GM19438 (cell line): ENCODE measurements around the gene CD82.

Experiments
- ATAC-seq: cut with Tn5 transposase; IDR thresholded peaks from one replicate; pipeline ENCODE4 v1.9.1; 2021; ENCODE audit warnings: low read depth; ENCODE audit not compliant: unreplicated experiment

CD82 gene, protein sequence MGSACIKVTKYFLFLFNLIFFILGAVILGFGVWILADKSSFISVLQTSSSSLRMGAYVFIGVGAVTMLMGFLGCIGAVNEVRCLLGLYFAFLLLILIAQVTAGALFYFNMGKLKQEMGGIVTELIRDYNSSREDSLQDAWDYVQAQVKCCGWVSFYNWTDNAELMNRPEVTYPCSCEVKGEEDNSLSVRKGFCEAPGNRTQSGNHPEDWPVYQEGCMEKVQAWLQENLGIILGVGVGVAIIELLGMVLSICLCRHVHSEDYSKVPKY

DNA sequence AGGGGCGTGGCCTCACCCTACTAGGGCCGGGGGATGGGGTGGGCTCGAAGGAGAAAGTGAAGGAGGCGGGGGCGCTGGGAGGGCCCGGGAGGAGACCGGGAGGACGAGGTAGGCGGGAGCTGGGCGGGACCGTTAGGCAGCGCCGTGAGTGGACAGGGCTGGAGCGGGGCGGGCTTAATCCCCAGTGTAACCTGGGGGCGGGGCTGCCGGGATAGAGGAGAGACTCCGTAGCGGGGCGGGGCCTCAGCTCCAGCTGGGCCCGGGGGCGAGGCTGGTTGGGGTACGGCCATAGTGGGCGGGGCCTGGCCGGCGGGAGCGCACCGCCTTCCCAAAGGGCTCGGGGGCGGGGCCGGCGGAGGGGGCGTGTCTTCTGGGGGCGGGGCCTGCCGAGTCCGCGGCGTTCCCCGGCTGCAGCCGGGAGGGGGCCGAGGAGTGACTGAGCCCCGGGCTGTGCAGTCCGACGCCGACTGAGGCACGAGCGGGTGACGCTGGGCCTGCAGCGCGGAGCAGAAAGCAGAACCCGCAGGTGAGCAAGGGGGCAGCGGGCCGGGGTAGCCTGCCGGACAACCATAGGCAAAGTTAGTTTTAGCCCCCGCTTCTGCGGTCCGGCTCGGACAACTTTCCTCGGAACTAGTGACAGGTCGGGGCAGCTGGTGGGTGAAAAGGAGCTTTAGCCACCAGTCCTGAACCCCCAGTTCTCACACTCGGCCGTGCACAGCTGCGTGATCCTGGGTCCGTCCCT, at the start of gene CD82:
TSS of gene CD82 (plus strand) at position 453 of the 742 bp plus-strand sequence. CDS start 29,000 bp downstream, outside the sequence.
- ATAC-seq: peak; percentile 71

DNA sequence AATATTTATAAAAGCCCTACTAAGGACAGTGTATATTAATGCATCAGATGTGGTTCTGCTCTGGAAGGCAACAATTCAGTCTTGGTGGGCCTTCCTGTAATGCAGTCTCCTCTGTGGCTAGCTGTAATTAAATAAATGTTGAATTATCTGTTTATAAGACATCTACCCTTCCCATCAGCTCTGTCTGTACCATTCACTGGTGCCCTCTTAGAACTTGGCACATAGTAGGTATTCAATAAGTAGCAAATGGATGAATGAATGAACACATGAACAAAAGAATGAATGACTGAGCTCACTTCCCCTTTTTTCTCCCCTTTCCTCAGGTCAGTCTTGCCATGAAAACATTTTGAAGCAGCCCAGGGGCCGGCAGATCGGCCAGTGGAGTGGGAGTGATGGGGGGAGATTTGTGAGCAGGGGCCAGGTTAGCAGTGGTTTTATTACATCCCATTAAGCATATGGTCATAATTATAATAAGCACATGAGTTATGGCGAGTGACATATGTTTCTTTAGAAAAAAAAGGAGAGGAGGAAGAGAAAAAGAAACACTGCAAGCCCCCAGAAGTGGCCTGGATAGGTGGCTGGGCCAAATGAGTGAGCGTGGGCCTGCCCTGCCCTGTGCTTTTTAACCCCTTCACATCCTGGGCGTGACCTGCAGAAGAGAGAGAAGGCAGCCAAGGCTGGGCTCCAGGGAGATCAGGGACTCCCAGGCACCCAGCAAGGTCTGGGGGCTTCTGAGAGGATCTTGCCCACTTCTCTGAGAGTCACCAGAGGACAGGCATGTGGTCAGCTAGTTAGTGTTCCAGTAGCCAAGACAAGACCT, 48.6 kb upstream of the CD82 start:
- ATAC-seq: no peak

DNA sequence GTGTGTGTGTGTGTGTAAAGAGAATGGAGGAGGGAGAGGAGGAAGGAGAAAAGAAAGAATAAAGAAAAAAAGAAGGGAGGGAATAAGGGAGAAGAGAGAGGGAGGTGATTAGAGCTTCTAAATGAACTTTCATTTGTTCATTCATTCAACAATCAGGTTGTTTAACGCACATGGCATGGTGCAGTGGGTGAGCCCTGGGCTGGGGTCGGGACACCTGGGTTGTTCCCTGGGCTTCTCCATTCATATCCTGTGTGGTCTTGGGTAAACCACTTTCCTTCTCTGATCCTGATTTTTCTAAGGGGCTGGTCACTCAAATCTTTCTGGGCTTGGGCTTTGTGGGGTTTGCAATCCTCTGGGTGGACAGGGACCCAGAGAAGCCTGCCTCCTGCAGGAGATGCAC, 47.9 kb upstream of the CD82 start:
- ATAC-seq: no peak

DNA sequence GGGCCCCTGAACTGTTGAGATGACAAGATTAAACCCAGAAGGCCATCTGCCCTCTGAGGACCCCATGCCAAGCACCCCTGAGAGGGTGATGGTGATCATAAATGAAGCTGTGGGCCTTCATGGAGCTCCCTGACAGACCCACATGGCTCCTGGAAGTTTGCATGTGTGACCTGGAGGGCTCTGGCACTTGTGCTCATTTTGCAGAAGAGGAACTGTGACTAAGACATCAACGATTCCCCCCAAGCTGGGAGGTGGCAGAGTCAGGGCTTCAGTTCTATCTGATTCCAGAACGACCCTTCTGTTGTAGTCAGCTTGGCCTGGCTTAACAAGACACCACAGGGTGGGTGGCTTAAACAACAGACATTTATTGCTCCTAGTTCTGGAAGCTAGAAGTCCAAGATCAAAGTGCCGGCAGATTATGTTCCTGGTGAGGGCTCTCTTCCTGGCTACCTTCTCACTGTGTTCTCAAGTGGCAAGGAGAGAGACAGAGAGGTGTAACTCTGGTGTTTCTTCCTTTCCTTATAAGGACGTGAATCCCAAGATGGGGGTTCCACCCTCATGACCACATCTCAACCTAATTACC, 46.4 kb upstream of the CD82 start:
- no peak for ATAC-seq

DNA sequence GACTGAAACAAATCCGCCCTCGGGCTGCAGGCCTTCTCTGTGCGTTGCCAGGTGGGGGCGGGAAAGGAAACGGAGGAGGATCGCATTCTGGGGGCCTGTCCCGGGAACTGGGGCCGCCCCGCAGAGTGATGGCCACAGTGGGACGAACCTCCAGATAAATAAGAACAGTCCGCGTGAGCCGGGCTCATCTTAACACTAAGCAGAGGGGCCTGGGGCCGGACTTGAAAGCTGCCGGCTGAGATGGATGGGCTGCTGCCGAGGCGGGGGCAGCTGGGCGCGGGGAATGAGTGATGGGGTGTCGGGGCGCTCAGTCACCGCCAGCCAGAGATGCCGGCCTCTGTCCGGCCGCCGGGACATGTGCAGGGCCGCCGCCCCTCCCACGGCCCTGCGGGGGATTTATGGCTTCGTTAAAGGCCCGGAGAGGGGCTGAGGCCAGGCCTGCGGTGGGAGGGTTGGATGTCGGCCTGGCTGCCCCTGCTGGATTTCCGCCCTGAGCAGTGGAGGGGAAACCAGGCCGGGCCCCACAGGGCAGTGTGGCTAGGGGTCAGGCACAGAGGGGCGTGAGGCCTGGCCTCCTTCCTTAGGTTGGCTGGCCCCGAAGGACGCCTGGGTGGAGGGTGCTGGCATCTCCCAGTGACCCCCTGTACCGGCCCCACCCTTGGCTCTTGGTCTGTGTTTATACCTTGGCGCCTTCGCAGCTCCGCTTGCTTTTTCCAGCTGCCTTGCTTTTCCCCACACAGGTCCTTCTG, 45.3 kb upstream of the CD82 start:
- no peak for ATAC-seq

DNA sequence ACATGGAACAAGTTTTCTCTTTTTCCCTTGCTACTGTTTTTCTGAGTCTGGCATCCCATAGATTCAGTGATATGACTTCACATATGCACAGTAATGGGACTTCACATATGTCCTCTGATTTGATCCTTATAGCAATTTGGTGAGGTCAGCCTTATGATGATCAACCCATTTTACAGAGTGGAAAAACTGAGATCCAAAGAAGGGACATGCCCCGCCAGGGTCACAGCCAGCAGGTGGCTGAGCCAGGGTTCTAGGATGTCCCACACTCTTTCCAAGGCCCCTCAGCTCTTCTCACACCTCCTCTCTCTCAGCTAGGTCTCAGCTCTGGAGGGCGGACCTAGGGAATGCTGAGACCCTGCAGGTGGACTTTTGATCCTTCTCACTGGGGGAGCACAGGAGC, 44.3 kb upstream of the CD82 start:
- no peak for ATAC-seq

DNA sequence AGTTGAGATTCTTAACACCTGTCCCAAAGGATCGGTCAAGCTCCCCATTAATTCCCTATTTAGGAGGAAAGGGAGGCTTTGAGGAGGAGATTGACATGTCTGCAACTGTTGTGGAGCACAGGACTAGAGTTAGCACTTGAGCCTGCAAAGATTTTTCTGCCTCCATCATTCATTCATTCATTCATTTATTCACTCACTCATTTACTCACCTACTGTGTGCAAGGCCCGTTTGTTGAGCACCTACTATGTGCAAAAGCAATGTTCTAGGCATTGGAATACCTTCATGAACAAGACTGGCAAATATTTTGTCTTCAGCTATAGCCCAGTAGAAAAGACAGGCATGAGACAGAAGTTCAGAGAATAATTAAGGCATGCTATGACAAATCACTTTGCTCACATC, 43.2 kb upstream of the CD82 start:
- ATAC-seq: no peak

DNA sequence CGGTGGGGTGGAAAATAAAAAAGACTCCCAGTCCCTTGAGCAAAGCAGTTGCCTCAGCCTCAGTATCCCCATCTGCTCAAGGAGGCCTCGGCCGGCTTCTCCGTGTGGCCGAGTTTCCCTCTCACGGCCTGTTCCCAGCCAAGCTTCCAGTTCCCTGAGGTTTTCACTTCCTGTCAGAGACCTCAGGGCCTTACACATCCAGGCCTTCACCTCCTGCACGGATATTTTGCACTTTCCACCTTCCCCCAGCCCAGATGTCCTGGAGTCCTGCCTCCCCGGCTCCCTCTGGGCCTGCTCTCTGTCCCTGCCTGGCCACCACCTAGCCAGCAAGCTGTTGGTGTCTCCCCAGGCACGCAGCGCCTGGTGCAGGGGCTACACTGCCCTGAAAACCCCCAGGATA, 41.1 kb upstream of the CD82 start:
- no peak for ATAC-seq

DNA sequence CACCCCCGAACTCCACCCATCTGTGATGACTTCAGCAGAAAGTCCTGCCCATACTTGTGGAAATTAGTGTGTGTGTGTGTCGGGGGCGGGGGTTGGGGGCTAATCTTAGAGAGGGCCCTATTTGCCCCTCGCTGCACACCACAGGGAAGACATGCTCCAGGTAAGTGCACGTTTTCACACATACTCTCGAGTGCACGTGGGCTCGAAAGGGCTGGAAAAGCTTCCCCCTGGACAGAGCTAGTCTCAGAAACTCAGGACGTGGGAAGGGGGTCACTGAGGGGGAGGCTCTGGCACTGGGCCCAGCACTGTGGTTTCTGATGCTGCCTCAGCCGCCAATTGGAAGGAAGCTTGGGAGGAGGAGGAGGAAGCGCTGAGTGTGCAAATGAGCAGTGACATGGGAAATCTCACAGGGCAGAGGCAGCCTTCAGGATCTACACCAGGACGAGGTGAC, 40.7 kb upstream of the CD82 start:
- no peak for ATAC-seq

DNA sequence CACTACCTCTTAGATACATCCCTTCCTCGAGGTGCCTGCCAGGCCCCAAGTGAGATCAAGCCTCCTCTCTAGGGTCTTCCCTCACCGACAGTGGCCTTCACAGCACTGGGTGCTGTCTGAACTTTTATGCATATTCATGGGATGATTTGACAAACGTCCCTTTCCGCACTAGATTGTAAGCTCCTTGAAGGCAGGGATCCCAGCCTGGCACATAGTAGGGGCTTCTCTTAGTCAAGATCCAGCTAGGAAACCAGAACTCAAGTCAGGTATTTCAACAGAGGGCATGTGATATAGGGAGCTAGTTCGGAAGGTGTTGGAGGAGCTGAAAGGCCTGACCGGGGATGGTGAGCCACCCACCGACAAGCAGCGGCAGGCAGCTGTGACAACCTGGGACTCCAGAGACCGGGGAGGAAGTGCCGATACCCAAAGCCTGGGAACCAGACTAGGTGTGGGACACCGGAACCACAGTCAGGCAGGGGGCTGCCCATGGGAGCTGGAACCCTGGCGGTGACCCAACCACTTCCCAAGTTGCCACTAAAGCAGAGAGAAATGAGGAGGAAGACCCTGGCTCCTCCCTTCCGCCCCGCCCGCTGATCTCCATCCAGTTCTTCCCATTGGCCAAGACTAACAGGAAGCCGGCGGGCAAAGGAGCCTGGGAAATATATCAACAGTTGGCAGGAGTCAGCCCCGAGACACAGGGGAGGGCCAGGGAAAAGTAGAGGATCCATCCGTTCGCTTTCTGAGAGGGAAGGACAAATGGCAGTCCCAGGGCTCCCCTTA, 39.8 kb upstream of the CD82 start:
- no peak for ATAC-seq

DNA sequence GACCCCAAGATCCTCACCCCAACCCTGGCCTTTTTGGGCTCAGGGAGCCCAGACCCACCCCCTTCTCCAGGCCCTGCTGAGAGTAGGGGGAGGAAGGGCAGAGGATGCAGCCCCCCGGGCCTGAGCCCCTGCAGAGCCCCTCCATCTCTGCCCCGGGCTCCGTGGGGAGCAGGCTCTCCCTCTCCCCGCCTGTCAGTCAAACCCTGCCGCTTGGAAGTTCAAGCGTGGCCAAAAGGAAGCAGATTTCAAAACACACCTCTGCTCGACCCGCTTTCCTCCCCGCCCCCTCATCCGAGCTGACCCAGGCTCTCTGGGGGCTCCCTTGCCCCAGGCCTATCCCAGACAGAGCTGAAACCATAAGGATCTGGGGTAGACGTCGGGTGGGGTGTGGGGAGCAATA, 39.0 kb upstream of the CD82 start:
- no peak for ATAC-seq

DNA sequence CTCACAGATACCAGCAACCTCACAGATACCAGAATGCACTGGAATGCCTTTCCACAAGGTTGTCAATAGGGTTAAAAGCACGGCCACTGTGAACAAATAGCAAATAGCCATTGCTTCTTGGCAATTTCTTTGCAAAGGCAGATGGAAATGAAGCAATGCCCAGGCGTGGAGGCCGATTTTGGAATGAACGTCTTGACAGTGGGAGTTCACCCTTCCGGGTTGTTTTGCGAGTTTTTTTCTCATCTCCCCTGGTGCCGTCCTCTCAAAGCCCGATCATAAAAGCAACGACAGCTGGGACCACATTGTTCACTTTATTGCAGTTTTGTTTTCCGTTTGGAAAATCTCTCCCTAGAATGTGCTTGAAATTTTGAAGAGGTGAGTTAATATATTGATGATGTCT, 38.0 kb upstream of the CD82 start:
- no peak for ATAC-seq

DNA sequence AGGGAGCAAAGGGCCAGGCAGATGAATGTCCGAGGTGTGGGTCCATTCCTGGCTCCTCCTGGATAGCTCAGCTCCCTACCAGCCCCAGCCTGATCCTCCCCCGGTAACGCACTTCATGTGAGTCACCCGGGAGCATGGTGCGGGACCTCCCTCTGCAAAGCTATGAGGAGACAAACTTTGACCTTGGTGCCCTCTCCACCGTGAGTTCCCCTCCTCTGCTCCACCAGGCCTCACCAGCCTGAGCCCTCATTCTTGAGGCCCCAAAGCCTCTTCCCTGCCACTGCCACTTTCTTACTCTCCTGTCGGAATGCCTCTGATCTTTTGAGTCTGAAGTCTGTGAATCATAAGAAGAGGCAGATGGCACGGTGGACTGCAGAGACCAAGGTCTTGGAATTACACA, 37.4 kb upstream of the CD82 start:
- ATAC-seq: no peak

DNA sequence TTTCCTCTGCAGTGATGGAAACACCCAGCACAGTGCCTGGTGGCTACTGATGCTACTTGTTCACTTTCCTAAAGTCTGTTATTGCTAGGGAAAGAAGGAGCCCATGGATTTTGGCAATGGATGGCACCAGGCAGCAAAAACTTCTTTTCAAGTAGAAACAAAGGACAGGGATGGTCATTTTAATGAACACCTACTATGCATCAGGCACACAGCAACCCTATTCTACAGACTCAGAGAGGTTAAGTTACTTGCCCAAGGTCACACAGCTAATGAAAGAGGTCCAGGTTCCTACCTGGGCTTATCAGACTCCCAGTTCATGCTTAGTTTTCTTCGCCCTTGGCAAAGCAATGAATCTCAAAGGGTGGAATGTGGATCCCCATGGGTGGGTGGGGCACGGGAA, 36.9 kb upstream of the CD82 start:
- no peak for ATAC-seq

DNA sequence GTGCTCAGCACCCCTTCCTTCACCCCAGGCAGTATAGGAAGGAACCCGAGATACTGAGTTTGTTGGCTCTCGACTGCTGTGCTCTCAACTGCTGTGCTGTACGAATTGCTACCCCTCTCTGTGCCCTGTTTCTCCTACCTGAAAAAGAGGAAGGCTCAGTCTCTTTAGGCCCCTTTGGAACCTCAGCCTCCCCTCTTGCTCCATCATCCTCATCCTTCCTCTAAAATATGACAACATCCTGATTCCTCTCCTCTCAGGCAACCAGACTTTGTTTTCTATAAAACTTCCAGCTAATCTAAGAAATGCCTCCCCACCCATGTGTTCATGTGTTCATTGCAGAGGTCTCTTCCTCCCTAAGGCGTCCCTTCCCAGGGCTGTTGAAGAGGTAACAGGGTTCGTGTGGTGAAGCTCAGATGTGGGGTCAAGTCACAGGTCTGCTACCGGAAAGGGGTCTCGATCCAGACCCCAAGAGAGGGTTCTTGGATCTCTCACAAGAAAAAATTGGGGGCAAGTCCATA, 35.5 kb upstream of the CD82 start:
- ATAC-seq: no peak

DNA sequence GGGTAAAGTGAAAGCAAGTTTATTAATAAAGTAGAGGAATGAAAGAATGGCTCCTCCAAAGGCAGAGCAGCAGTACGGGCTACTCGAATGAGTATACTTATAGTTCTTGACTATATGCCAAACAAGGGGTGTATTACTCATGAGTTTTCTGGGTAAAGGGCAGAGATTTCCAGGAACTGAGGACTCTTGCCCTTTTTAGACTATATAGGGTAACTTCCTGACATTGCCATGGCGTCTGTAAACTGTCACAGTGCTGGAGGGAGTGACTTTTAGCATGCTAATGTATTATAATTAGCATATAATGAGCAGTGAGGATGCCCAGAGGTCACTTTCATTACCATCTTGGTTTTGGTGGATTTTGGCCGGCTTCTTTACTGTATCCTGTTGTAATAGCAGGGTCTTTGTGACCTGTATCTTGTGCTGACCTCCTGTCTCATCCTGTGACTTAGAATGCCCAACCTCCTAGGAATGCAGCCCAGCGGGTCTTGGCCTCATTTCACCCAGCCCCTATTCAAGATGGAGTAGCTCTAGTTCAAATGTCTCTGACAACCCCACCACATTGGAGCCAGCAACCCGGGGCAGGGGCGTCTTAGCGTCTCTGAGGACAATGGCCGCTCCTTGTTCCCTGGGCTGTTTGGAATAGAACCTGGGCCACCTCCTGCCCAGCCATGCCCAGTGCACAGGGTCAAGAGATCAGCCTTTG, 34.9 kb upstream of the CD82 start:
- ATAC-seq: no peak

DNA sequence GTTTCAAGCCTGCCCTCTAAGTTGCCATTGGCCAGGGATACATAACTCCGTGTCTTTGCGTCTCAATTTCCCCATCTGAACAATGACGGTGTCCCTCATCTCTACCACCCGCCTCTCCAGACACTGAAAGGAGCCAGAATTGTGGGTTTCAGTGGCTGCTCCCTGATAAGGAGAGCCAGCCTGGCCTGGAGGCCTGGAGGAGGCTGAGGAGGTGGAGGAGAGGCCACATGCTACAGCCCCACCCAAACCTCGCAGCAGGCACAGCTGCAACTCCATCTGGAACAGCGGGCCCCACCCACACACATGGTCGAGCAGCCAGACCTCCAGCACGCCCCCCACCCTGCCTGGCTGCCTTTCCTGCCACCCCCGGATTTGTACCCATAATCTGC, 34.4 kb upstream of the CD82 start:
- no peak for ATAC-seq

DNA sequence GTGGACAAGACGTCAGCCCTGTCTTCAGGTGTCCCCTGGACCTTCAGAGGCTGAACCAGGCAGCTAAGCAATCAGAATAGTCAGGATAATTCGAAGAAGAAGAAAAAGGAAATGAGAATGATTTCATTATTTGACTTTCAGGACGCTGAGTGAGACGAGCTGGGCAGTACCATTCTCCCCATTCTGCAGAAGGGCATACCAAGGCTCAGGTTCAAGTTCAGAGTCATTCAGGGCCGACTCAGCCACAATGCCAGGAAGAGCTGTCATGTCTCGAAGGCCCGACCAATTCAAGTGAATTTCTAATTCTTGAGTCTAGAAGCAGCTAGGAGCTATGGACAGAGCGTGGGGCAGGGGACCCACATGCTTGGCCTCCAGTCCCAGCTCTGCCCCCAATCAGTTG, 33.8 kb upstream of the CD82 start:
- ATAC-seq: no peak

DNA sequence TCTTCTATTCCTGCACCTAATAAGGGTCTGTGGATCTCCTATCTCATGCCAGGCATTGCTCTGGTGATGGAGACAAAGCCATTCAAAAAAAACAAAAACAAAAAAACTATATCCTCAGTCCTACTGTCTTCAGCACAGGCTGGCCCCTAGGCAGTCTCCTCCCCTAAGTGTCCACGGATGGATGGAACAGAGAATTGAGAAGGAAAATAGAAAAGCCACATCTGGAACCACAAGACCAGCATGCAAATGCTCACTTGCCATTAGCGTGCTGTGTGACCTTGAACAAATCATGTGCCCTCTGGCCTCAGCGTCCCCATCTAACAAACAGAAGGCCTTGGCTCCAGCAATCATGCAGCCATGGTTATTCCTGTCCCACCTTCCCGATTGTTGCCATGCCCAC, 32.7 kb upstream of the CD82 start:
- ATAC-seq: peak; percentile 60
